Astrocyte (in vitro differentiated cells and primary cell): Measurements from ENCODE around the gene EXOC3. TPM values are rescaled to one million over a fixed set of nuclear protein-coding genes. Genes with fewer than 3 reads are reported as not detected.

Source experiments
- DNase-seq: peaks from one replicate; pipeline ENCODE4 v3.0.0-alpha.2; 2010; ENCODE audit warnings: low read depth
- FAIRE-seq: peaks from 2 replicates; lab custom pipeline; 2011; peaks lifted over from hg19 to GRCh38; lab: Jason Lieb, UNC
- H2AFZ ChIP-seq: 2 replicates; pipeline ENCODE4 v1.6.0; 2012; ENCODE audit warnings: low read depth, low read length, inconsistent platforms
- H3K27ac ChIP-seq: 2 replicates; pipeline ENCODE4 v1.5.1; 2011; ENCODE audit warnings: low read depth, low read length, inconsistent platforms
- H3K27me3 ChIP-seq: 2 replicates; pipeline ENCODE4 v1.6.0; 2011; ENCODE audit warnings: low read length, inconsistent platforms; ENCODE audit not compliant: insufficient read depth
- H3K36me3 ChIP-seq: 2 replicates; pipeline ENCODE4 v1.5.1; 2011; ENCODE audit warnings: low read length, inconsistent platforms; ENCODE audit not compliant: insufficient read depth
- H3K4me1 ChIP-seq: 2 replicates; pipeline ENCODE4 v1.5.1; 2011; ENCODE audit warnings: low read length, inconsistent platforms; ENCODE audit not compliant: insufficient read depth
- H3K4me2 ChIP-seq: 2 replicates; pipeline ENCODE4 v1.6.0; 2012; ENCODE audit warnings: low read length, inconsistent platforms
- H3K4me3 ChIP-seq: 2 replicates; pipeline ENCODE4 v1.5.1; 2011; ENCODE audit warnings: low read depth, mild to moderate bottlenecking, low read length, inconsistent platforms; ENCODE audit not compliant: insufficient read depth
- H3K79me2 ChIP-seq: 2 replicates; pipeline ENCODE4 v1.6.0; 2012; ENCODE audit warnings: mild to moderate bottlenecking, low read length, inconsistent platforms; ENCODE audit not compliant: insufficient read depth
- H3K9ac ChIP-seq: 2 replicates; pipeline ENCODE4 v1.6.0; 2012; ENCODE audit warnings: mild to moderate bottlenecking, low read length, inconsistent platforms
- H3K9me3 ChIP-seq: 2 replicates; pipeline ENCODE4 v1.5.1; 2012; ENCODE audit warnings: low read depth, mild to moderate bottlenecking, low read length, inconsistent platforms; ENCODE audit not compliant: insufficient read depth
- H4K20me1 ChIP-seq: 2 replicates; pipeline ENCODE4 v1.6.0; 2012; ENCODE audit warnings: low read length, inconsistent platforms; ENCODE audit not compliant: insufficient read depth
- H3K27ac Mint-ChIP-seq: one replicate; pipeline ENCODE4 v1.8.0; 2021; ENCODE audit warnings: mild to moderate bottlenecking, mixed read lengths; ENCODE audit not compliant: unreplicated experiment
- H3K27me3 Mint-ChIP-seq: one replicate; pipeline ENCODE4 v1.8.0; 2021; ENCODE audit warnings: low read depth, mixed read lengths; ENCODE audit not compliant: unreplicated experiment
- H3K36me3 Mint-ChIP-seq: one replicate; pipeline ENCODE4 v1.8.0; 2021; ENCODE audit warnings: low read depth, mixed read lengths; ENCODE audit not compliant: unreplicated experiment
- H3K4me1 Mint-ChIP-seq: one replicate; pipeline ENCODE4 v1.8.0; 2021; ENCODE audit warnings: low read depth, mixed read lengths; ENCODE audit not compliant: unreplicated experiment
- H3K4me3 Mint-ChIP-seq: one replicate; pipeline ENCODE4 v1.8.0; 2021; ENCODE audit warnings: mild to moderate bottlenecking, moderate library complexity, mixed read lengths; ENCODE audit not compliant: unreplicated experiment
- H3K9me3 Mint-ChIP-seq: one replicate; pipeline ENCODE4 v1.8.0; 2021; ENCODE audit warnings: mild to moderate bottlenecking, mixed read lengths; ENCODE audit not compliant: unreplicated experiment
- EZH2 ChIP-seq: IDR thresholded peaks from 2 replicates; pipeline ENCODE4 v1.6.1; 2012; ENCODE audit warnings: mild to moderate bottlenecking, low read length, inconsistent platforms; ENCODE audit not compliant: insufficient read depth
- total RNA-seq: library from RNA; stranded (reverse); gene quantifications from 2 replicates; pipeline ENCODE4 v1.2.1, GENCODE V29; 2021
- TF ChIP-seq, protein P1 (sequence below): IDR thresholded peaks from 2 replicates; pipeline ENCODE4 v1.5.1; 2011; ENCODE audit warnings: low read depth, mild to moderate bottlenecking, inconsistent platforms, low read length, moderate library complexity; ENCODE audit not compliant: insufficient read depth

Gene EXOC3
- total RNA-seq, 1 donor from 2014 or later: 37.9 TPM

DNA sequence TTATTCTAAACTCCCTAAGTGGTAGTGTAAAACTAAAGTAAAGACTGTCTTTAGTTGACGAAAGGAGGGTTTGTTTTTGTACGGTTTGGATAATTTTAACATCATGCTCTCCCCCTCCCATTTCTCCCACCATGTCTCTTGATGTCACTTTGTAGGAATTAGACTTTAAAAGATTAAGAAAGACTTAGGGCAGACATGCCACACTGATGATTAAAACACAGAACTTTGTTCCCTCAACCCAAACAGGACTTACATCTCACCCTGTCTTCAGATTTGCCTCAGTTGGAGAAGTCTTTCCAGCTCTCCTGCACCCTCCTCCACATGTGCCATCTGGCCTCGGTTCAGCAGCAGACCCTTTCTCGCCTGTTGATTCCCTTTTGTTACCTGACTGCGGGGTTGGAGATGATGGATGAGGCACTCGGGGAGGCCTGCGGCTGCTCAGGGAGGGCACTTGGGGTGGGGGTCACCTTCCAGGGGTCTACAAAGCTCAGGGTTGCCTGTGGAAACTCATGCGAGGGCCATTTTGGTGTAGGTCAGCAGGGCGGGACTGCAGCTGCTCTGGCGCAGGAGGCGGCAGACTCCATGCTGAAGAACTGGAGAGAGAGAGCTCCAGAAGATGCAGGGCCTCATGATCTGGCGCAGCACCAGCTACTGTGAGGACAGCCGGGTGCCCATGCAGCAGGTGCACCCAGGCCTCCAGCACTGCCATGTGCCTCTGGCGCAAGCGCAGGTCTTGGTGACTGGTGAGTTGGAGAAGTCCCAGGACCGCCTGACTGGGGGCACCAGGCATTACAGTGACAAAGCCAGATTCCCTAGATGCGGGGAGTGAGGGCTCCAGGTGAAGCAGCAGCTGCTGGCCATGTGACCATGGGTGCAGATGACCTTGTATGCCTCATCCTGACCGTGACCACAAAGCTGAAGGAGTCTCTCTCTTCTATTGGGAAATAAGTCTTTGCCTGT lies 24.5 kb upstream of the EXOC3 start:
- H3K4me1 ChIP-seq: no peaks in the 10 kb centered on the region

DNA sequence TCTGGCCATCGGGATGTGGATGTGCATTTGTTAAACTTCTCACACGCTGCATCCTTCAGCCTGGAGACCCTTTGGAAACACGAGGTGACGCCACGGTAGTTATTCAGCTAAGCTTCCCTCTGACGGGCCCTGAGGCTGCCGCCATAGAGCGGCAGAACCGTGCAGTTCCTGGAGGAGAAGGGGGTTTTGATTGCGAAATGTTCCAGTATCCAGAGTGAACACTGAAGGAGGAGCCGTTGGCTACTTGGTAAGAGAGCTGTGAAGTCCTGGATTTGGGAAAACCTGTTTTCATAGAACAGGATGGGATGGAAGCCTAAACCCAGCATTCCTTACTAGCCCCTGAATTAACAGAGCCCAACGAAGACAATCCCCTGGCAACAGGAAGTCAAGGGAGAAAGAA lies 23.0 kb upstream of the EXOC3 start:
- Mint-ChIP-seq H3K4me1 (peaks cover 9% of the 10 kb centered on the region), H3K27ac (peak overlapping the region; percentile 69), H3K27me3 (peaks cover 2% of the 10 kb centered on the region), H3K4me3 (no peak overlapping the region), H3K36me3 (peaks cover 15% of the 10 kb centered on the region), H3K9me3 (peaks cover 2% of the 10 kb centered on the region)
- Histone ChIP-seq H3K4me2 (no peak overlapping the region), H3K9ac (no peak overlapping the region), H4K20me1 (peaks cover 3% of the 10 kb centered on the region), H3K36me3 (no peaks in the 10 kb centered on the region), H3K4me3 (no peak overlapping the region), H3K27me3 (no peaks in the 10 kb centered on the region), H3K79me2 (peaks cover 3% of the 10 kb centered on the region), H3K4me1 (no peaks in the 10 kb centered on the region), H2AFZ (no peak overlapping the region), H3K27ac (no peak overlapping the region), H3K9me3 (no peaks in the 10 kb centered on the region)
- FAIRE-seq: no peak
- no peak for TF ChIP-seq EZH2
- TF ChIP-seq, protein P1, sequence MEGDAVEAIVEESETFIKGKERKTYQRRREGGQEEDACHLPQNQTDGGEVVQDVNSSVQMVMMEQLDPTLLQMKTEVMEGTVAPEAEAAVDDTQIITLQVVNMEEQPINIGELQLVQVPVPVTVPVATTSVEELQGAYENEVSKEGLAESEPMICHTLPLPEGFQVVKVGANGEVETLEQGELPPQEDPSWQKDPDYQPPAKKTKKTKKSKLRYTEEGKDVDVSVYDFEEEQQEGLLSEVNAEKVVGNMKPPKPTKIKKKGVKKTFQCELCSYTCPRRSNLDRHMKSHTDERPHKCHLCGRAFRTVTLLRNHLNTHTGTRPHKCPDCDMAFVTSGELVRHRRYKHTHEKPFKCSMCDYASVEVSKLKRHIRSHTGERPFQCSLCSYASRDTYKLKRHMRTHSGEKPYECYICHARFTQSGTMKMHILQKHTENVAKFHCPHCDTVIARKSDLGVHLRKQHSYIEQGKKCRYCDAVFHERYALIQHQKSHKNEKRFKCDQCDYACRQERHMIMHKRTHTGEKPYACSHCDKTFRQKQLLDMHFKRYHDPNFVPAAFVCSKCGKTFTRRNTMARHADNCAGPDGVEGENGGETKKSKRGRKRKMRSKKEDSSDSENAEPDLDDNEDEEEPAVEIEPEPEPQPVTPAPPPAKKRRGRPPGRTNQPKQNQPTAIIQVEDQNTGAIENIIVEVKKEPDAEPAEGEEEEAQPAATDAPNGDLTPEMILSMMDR: no peak
- no peak for DNase-seq

More for the DNA sequence above, 24.5 kb upstream of the EXOC3 start:
- peaks cover 3% of the 10 kb centered on the region for H3K79me2 ChIP-seq
- Mint-ChIP-seq H3K4me1 (peaks cover 15% of the 10 kb centered on the region), H3K27ac (no peak overlapping the region), H3K4me3 (no peak overlapping the region), H3K27me3 (peaks cover 2% of the 10 kb centered on the region), H3K36me3 (peaks cover 12% of the 10 kb centered on the region), H3K9me3 (peaks cover 1% of the 10 kb centered on the region)
- no peak overlapping the region for H2AFZ ChIP-seq
- no peaks in the 10 kb centered on the region for H3K9me3 ChIP-seq
- no peak overlapping the region for H3K9ac ChIP-seq
- no peaks in the 10 kb centered on the region for H3K36me3 ChIP-seq
- no peak for DNase-seq
- FAIRE-seq: no peak
- H3K4me3 ChIP-seq: no peak overlapping the region
- no peak for TF ChIP-seq EZH2
- TF ChIP-seq, protein P1: no peak
- peaks cover 3% of the 10 kb centered on the region for H4K20me1 ChIP-seq
- H3K27me3 ChIP-seq: no peaks in the 10 kb centered on the region
- no peak overlapping the region for H3K27ac ChIP-seq
- no peak overlapping the region for H3K4me2 ChIP-seq
